ENCODE results near the gene TRAPPC13.
"Not testable (repeated sequence)": the region's sequence is repeated elsewhere in the genome, so short reads cannot be mapped to it uniquely, and the experiment has no call there.

The TRAPPC13 gene

GRCh38 chr5:65624571-65625555 is at the start of gene TRAPPC13, which contains the start of gene SHLD3:
Gene TRAPPC13 (plus strand): TSS chr5:65625027. CDS start chr5:65625061, 34 bp downstream.
Gene SHLD3 (plus strand): TSS chr5:65625027. CDS start chr5:65629588, 4,561 bp downstream.
- peak; percentile 93 for DNase-seq

- DNase-seq = no peak
Observed at GRCh38 chr5:65577141-65577540, 47.7 kb upstream of the TRAPPC13 start.

DNA sequence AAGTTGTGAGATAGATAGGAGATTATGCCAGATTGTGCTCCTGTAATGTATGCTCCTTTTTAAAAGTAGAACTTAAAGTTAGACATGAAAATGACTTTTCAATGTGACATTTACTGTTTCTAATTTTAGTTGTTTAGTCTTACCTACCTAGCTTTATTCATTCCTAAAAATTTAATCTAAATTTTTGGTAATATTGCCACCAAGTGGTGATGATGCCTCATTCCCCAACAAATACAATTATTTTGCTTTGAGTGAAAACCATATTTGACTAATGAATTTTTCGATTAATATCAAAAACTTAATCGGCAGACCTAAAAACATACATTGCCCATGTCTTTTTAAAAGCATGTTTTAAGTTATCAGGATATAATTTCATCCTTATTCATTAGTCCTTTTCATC is 36.1 kb upstream of the TRAPPC13 start:
- DNase-seq = no peak

GRCh38 chr5:65601761-65602160 is 23.1 kb upstream of the TRAPPC13 start:
- not testable (repeated sequence) for DNase-seq

DNA sequence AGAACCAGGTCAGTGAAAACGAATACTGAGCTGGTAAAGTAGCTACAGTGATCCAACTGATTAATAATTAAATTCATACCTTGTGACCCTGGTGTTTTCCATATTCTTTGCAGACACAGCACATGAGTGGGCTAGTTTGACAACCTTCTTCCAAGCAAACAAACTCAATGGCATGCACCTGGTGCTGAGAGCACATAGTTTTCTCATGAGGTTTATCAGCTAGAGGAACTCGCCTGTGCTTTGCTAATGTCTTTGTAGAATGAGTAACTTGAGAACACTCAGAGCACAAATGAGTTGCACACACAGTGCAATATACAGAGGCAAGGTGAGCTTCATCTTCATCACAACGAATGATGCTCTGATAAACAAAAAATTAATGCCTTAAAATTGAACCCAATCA is 13.3 kb upstream of the TRAPPC13 start:
- no peak for DNase-seq

DNA sequence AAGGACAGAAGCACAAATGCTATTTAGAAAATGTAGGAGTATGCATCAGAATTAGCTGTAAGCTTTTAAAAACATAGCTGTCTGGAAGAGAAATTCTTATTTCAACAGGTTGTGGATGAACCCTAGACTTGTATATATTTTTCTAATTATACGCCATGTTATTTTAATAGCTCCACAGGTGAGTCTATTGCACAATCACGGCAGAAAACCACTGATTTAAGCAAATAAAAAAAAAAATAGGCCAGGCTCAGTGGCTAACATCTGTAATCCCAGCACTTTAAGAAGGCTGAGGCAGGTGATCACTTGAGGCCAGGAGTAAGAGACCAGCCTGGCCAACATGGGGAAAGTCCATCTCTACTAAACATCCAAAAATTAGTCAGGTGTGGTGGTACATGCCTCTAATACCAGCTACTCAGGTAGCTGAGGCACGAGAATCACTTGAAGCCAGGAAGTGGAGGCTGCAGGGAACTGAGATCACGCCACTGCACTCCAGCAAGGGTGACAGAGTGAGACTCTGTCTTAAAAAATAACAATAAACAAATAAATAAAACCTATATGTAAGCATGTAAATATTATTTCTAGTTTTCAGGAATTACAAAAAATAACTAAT is 12.4 kb upstream of the TRAPPC13 start:
- DNase-seq = no peak

DNA sequence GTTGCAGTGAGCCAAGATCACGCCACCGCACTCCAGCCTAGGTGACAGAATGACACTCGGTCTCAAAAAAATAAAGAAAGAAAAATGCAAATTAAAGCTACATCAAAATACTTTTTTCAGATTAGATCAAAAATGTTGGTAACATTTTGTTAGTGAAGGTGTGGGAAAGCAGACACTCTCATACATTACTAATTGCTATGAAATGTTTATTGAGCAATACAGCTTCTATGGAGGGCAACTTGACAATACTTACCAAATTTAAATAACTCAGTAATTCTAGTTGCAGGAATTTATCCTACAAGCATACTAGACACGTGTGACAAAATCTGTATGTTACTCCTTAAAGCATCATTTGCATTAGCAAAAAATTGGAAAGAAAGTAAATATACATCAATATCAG is 4.8 kb upstream of the TRAPPC13 start:
- DNase-seq = no peak

DNA sequence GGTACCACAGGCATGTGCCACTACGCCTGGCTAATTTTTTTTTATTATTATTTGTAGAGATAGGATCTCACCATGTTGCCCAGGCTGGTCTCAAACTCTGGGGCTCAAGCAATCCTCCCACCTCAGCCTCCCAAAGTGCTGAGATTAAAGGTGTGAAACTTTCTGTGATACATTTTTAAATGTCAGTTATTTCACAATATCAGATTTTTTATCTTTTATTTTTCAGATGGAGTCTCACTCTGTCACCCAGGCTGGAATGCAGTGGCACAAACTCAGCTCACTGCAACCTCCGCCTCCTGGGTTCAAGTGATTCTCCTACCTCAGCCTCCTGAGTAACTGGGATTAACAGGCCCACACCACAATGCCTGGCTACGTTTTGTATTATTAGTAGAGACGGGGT is 2.9 kb upstream of the TRAPPC13 start:
- DNase-seq = not testable (repeated sequence)

DNA sequence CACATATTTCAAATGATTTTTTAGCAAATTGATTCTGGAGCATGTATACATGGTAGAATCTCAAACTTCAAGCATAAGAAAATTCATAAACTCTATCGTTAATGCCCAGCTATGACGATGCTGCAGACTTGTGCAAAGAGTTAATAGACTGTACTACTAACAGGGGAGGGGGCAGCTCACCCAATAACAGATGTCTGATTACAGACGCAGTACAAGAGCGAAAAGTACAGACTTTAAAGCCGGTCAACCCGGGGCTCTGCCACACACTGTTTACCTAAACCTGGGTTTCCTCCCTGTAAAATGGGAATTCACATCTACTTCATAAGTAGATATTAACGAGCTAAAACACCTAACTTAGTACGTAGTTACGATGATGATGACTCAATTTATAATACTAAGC is 1.3 kb upstream of the TRAPPC13 start:
- DNase-seq = no peak

- DNase-seq = peak; percentile 98
Observed at GRCh38 chr5:65624025-65624570, 729 bp upstream of the TRAPPC13 start, which contains the start of gene TRIM23. Gene TRIM23 (minus strand): TSS chr5:65624333. CDS start chr5:65624274, 59 bp downstream.

DNA sequence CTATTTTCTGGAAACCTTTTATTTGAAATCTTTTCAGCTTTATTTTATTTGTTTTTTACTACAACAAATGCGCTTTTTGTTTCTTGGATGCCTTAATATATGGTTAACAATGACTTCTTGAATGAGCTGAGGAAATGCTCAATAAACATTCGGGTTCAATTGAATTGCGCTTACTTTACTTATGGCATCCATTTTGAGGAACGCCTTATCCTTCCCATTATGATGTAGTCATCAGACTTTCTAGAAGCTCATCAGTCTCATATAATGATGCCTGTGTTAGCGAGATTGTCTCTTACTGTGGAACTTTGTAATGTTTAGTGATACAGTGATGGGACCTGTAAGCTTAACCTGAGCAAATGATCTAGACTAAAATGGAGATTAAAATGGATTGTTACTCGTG is 916 bp downstream of the TRAPPC13 start:
- no peak for DNase-seq

DNA sequence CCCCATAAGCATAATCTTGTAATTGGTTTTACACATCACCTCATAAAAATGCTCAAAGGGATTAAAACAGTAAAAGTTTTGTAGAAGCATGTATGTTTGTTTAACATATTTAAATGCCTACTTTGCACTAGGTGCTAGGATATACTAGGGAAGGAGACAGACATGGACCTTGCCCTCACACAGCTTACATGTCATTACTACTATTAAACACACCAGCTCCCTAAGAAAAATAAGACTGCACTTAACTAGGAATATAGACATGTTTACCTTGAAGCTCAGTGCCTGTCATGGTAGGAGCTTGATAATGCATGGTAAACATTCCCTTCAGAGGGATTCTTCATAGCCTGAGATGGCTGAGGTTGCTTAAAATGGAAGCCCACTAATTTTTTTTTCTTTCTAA is 6.2 kb downstream of the TRAPPC13 start:
- no peak for DNase-seq

DNA sequence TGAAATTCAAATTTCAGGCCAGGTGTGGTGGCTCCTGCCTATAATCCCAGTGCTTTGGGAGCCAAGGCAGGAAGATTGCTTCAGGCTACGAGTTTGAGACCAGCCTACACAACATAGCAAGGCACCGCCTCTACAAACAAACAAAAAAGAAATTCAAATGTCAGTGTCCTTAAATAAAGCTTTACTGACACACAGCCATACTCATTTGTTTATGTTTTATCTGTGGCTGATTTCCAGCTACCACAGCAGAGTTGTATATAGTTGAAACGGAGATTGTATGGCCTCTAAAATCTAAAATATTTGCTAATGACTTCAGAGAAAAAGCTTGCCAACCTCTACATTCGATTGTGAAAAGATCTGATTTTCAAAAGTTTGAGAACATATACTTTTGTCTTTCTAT is 15.4 kb downstream of the TRAPPC13 start:
- no peak for DNase-seq

- DNase-seq = no peak
Observed at GRCh38 chr5:65646938-65647337, 22.1 kb downstream of the TRAPPC13 start.

- DNase-seq = no peak
Observed at GRCh38 chr5:65647941-65648340, 23.1 kb downstream of the TRAPPC13 start.

DNA sequence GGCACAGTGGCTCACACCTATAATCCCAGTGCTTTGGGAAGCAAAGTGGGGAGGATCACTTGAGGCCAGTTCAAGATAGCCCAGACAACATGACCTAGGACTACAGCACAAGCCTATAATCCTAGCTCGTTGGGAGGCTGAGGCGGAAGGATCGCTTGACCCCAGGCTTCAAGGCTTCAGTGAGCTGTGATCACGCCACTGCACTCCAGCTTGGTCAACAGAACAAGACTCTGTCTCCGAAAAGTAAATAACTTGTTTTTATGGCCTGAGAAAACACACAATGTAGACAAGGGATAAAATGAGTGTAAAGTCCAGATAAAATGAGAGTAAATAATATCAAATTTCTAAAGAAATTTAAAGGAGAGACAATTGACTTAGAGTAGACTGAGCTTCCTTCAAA is 26.3 kb downstream of the TRAPPC13 start:
- DNase-seq = no peak

DNA sequence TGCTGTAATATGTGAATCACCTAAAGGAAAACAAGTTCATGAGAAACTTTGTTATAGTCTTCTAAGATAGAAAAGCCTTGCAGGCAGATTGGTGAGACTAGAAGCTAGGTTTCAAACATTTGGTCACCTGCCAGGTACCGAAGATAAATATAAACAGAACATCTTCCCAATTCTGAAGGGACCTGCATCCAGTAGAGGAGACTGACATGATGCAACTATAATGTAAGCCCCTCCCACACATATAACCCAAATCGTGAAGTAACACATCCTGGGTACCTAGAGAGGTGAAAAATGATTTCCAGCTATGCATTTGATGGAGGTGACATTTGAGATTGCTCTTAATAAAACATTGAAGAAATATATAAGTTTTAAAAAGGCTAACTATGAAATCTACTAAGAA is 29.9 kb downstream of the TRAPPC13 start:
- DNase-seq = no peak

DNA sequence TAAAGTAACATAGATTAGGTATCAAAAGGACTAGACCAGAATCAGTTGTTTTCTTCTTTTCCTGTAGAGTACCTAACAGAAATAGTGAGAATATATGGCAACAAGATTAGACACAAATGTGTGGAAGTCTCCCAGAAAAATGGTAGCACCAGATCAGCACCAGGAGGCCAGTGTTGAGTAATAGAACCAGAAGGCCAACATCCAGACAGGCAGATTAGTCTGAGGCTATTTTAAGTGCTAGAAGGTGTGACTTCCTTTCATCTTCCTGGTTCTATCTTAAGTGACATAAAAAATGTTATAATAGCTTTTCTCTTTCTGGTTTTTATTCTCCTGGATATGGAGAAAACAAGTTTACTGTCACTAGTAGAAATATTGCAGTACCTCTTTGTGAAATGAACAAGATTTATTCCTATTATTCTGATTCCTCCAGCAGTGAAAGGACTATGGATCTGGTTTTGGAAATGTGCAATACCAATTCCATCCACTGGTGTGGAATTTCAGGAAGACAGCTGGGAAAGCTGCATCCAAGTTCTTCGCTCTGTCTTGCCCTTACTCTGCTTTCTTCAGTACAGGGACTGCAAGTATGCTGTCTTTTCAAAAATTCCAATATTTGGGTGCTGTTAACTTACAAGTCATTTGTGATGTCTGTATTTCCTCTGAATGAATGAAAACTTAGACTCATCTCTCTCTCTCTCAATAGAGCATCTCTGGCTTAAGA is 39.1 kb downstream of the TRAPPC13 start:
- DNase-seq = no peak

DNA sequence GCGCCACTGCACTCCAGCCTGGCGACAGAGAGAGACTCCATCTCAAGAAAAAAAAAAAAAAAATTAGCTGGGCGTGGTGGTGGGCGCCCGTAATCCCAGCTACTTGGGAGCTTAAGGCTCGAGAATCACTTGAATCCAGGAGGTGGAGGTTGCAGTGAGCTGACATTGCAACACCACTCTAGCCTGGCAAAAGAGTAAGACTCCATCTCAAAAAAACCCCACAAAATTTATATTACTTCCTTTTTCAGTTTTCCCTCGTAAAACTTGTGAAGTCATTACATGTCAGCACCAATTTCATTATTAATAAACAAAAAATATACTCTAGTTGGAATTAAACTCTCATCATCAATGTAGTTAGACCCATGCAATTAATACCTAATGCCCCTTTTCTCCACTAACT is 43.9 kb downstream of the TRAPPC13 start:
- no peak for DNase-seq

GRCh38 chr5:65672796-65673195 is 48.0 kb downstream of the TRAPPC13 start:
- no peak for DNase-seq

GRCh38 chr5:65674749-65675148 is 49.9 kb downstream of the TRAPPC13 start:
- DNase-seq = no peak

- not testable (repeated sequence) for DNase-seq
Observed at GRCh38 chr5:65676056-65676455, 51.2 kb downstream of the TRAPPC13 start.

DNA sequence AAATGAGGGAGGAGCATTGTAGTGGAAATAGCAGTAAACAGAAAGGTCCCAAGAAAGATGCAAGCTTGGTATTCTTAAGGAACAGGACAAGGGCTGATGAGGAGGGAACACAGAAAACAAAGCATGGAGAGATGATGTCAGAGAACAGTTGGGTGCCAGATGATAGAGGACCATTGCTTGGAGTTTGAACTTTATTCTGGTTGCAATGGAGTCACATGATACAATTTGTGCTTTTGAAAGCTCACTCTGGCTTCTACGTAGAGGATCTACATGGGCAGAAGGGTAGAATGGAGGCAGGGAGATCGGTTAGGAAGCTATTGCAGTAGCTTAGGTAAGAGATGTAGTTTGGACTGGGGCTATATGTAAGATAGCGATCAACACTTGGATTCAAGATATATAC is 57.3 kb downstream of the TRAPPC13 start:
- DNase-seq = no peak
